ENCODE measurements around the gene ATP6V0A1.
"Not testable (repeated sequence)": the region's sequence is repeated elsewhere in the genome, so short reads cannot be mapped to it uniquely, and the experiment has no call there.

Gene ATP6V0A1

GRCh38 chr17:42475121-42475520 lies 16.4 kb downstream of the ATP6V0A1 start:
- DNase-seq (ENCODE audit: low spot score) = no peak
- TF ChIP-seq CTCF (IDR thresholded peaks at IDR 0.05; ENCODE audit: extremely low read depth, missing control alignments) = no peak

- no peak for DNase-seq (ENCODE audit: low spot score)
- no peak for TF ChIP-seq CTCF (IDR thresholded peaks at IDR 0.05; ENCODE audit: extremely low read depth, missing control alignments)
These were observed 17.2 kb downstream of the ATP6V0A1 start for GRCh38 chr17:42475835-42476234.

DNA sequence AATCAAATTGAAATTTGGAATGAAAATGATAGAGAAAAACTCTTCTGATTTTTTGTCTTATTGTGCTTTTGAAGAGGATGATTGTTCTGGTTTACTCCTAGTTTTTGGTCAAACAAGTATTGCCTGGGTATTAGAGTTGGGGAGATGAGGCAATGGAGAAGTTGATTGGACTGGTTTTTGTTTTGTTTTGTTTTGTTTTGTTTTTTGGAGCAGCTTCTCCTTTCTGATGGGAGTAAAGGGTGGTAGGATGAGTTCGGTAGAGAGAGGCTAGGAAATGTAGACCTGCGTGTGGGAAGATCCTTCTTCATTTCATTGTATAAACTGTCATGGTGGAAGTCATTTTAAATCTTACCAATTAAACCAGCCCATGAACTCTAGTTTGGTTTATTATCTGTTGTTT lies 17.7 kb downstream of the ATP6V0A1 start:
- DNase-seq (ENCODE audit: low spot score) = no peak
- TF ChIP-seq CTCF (IDR thresholded peaks at IDR 0.05; ENCODE audit: extremely low read depth, missing control alignments) = no peak

- no peak for TF ChIP-seq CTCF (IDR thresholded peaks at IDR 0.05; ENCODE audit: extremely low read depth, missing control alignments)
- DNase-seq (ENCODE audit: low spot score) = no peak
These were observed 18.5 kb downstream of the ATP6V0A1 start for GRCh38 chr17:42477173-42477572.

DNA sequence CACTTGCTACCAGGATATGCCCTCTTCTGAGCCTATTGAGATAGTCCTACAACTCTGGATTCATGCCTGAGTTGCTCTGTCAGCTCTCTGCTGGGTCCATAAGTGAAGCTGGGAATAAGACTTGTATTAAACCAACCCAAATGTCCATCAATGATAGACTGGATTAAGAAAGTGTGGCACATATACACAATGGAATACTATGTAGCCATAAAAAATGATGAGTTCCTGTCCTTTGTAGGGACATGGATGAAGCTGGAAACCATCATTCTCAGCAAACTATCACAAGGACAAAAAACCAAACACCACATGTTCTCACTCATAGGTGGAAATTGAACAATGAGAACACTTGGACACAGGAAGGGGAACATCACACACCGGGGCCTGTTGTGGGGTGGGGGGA lies 19.1 kb downstream of the ATP6V0A1 start:
- DNase-seq (ENCODE audit: low spot score) = not testable (repeated sequence)

DNA sequence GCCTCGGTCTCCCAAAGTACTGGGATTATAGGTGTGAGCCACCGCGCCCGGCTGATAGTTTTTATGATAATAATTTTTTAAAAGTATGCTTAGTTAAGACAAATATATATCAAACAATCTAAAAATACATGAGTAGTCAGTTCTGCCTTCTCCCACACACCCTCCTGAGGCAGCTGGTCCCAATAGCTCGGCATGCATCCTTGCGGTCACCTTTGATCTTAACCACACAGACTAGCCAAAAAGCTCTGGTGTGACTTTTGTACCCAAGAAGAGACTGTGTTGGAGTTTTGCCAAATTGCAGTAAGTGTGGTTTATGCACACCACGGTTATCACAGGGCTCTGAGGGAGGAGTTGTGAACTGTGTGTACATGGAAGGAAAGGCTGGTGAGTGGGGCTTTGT lies 25.6 kb downstream of the ATP6V0A1 start:
- TF ChIP-seq CTCF (IDR thresholded peaks at IDR 0.05; ENCODE audit: extremely low read depth, missing control alignments) = no peak
- DNase-seq (ENCODE audit: low spot score) = no peak

GRCh38 chr17:42485680-42486079 lies 27.0 kb downstream of the ATP6V0A1 start:
- no peak for TF ChIP-seq CTCF (IDR thresholded peaks at IDR 0.05; ENCODE audit: extremely low read depth, missing control alignments)
- no peak for DNase-seq (ENCODE audit: low spot score)

DNA sequence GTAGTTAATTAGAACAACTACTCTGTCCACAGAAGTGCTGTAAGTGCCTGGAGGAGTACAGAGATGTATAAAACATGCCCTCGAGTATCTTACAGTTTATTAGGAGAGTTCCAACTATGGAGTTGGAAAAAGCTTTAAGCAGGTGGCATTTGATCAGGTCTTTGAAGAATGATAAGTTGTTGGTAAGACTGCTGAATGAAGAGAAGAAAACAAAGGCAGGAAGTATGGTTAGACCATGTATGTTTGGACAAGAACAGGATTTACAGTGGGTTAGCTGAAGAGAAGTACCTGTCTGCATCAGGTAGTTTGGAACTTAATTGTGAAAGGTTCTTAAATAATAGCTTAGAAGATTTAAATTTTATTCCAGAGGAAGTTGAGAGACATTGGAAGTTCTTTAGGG lies 29.4 kb downstream of the ATP6V0A1 start:
- DNase-seq (ENCODE audit: low spot score) = no peak
- TF ChIP-seq CTCF (IDR thresholded peaks at IDR 0.05; ENCODE audit: extremely low read depth, missing control alignments) = no peak
